WERI-Rb-1 (cell line): ENCODE data around the gene DPT.

Experiments
- DNase-seq: peaks from one replicate; pipeline ENCODE4 v3.0.0-alpha.2; 2020
- H3K27ac ChIP-seq: fragments of 250-450 bp; sonication (Bioruptor Pico); 2 replicates; pipeline ENCODE4 v1.5.1; 2020; ENCODE audit warnings: mild to moderate bottlenecking, moderate library complexity
- H3K27me3 ChIP-seq: fragments of 250-450 bp; sonication (Bioruptor Pico); 2 replicates; pipeline ENCODE4 v1.5.1; 2021; ENCODE audit warnings: mild to moderate bottlenecking, low read depth, moderate library complexity; ENCODE audit not compliant: insufficient read depth, severe bottlenecking
- H3K36me3 ChIP-seq: fragments of 250-450 bp; sonication (Bioruptor Pico); 2 replicates; pipeline ENCODE4 v1.5.1; 2020; ENCODE audit warnings: mild to moderate bottlenecking, moderate library complexity
- H3K4me3 ChIP-seq: 2 replicates; pipeline ENCODE4 v1.5.1; 2011; ENCODE audit warnings: low read depth, mild to moderate bottlenecking, control low read depth, low read length
- H3K9me3 ChIP-seq: fragments of 250-450 bp; sonication (Bioruptor Pico); 2 replicates; pipeline ENCODE4 v1.5.1; 2021; ENCODE audit warnings: mild to moderate bottlenecking, moderate library complexity; ENCODE audit not compliant: severe bottlenecking
- TF ChIP-seq, protein P1 (sequence below): IDR thresholded peaks from 2 replicates; pipeline ENCODE4 v1.5.1; 2011; ENCODE audit warnings: low read depth, mild to moderate bottlenecking, control low read depth, inconsistent platforms, low read length

The DPT gene

DNA sequence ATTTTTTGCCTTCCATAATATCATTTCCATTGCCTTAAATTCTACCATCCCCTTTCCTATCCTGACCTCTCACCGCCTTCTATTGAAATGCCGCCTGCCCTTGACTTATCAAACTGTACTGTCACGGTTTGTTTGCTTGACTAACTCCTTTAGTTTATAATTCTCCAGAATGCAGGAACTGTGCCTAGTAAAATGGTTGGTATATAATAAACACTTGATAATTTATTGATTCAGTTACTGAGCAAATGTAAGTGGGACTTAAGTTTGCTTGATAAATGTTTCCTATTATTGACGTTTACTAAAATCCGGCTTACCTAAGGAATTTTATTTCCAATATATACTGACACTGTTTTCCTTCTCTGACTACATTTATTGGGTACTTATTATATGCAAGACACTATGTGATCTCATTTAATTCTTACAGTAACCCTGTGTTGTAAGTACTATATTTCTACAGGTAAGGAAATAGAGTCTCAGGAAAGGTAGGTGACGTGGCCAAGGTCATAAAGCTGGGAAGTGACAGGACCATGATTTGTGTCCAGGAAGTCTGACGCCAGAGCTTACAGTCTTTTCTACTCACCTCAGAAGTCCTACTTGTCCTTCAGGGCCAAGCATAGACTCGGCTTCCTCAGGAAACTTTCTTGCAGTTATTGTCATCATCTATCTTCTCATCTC is 35.7 kb downstream of the DPT start:
- DNase-seq: no peak
- Histone ChIP-seq H3K36me3 (no peaks in the 10 kb centered on the region), H3K27me3 (no peaks in the 10 kb centered on the region), H3K27ac (no peak overlapping the region), H3K9me3 (no peaks in the 10 kb centered on the region), H3K4me3 (no peak overlapping the region)
- TF ChIP-seq, protein P1, sequence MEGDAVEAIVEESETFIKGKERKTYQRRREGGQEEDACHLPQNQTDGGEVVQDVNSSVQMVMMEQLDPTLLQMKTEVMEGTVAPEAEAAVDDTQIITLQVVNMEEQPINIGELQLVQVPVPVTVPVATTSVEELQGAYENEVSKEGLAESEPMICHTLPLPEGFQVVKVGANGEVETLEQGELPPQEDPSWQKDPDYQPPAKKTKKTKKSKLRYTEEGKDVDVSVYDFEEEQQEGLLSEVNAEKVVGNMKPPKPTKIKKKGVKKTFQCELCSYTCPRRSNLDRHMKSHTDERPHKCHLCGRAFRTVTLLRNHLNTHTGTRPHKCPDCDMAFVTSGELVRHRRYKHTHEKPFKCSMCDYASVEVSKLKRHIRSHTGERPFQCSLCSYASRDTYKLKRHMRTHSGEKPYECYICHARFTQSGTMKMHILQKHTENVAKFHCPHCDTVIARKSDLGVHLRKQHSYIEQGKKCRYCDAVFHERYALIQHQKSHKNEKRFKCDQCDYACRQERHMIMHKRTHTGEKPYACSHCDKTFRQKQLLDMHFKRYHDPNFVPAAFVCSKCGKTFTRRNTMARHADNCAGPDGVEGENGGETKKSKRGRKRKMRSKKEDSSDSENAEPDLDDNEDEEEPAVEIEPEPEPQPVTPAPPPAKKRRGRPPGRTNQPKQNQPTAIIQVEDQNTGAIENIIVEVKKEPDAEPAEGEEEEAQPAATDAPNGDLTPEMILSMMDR: no peak

DNA sequence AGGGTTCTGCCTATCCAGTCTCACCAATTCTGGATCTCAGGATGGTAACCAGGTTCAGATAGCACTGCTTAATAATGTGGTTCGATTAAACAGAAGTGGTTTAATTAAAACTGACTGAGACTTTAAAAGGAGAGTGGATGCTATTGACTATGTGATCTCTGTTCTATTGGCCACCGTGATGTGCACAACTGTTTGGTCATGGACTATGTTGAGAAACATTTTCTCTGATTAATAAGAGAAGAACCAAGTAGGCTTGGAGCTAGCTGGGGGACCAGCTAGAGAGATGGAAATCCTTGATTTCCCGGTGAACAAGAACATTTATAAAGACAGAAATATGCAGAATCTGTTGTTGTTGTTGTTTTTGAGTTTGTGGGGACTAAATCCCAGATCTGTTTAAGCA is 36.5 kb downstream of the DPT start:
- Histone ChIP-seq H3K27ac (no peak overlapping the region), H3K9me3 (no peaks in the 10 kb centered on the region), H3K4me3 (no peak overlapping the region), H3K27me3 (no peaks in the 10 kb centered on the region), H3K36me3 (no peaks in the 10 kb centered on the region)
- DNase-seq: no peak
- TF ChIP-seq, protein P1: no peak

DNA sequence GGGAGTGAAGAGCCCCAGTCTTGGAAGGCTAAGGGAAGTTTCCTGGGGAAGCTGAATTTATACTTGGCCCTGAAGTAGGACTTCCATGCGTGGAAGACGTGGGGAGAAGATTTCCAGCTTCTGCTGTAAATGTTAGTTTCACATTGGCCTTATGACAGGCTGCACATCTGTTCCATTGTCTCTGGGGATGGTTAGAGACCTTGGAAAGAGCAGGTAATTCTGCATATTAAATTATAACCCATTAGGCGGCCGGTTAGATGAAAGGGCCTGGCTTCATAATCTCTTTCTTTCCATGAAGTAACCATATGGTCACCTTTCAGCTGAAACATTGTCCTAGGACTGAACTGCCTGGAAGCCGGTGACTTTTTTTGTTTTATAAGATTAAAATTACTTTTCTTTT is 37.5 kb downstream of the DPT start:
- Histone ChIP-seq H3K27ac (peak overlapping the region; percentile 54), H3K27me3 (no peaks in the 10 kb centered on the region), H3K4me3 (no peak overlapping the region), H3K36me3 (no peaks in the 10 kb centered on the region), H3K9me3 (no peaks in the 10 kb centered on the region)
- DNase-seq: peak; percentile 15
- TF ChIP-seq, protein P1: no peak

DNA sequence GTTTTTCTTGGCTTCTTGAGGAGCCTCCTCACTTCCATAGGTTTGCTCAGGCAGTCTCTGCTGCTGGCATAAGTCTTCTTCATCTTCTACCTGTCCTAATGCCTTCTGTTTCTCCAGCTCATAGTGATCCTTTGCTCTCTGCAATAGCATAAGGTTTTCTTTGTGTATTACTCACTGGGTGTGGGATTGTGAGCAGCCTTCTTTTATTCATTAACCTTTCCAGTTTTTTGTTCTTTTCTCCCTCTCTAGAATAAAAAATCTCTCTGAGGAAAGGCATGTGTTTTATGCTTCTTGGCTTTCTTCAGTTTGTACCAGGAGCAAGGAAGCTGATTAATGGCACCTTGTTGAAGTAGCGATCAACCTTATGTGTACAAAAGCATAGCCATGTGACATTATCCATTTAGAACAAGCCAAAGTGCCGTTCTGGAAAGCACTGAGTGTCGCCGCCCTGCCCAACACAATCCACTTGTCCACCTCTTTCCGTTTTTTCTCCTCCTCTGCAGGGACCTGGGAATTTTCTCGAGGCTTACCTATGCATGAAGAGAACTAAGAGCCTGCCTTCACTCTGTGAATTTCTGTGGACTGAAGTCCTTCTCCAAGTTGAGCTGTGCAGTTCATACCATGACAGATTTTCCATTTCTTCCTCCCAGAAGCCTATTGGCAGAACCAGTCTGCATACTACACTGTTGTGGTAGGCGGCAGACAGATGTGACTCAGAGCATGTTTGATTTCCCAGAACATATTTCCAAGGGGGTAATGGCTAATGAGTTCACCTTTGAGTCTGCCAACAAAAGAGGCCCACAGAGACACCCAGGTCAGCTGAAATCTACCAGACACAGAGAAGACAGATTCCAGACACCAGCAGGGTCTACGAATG is 39.0 kb downstream of the DPT start:
- Histone ChIP-seq H3K36me3 (no peaks in the 10 kb centered on the region), H3K4me3 (no peak overlapping the region), H3K27ac (no peak overlapping the region), H3K27me3 (no peaks in the 10 kb centered on the region), H3K9me3 (no peaks in the 10 kb centered on the region)
- DNase-seq: no peak
- TF ChIP-seq, protein P1: no peak

DNA sequence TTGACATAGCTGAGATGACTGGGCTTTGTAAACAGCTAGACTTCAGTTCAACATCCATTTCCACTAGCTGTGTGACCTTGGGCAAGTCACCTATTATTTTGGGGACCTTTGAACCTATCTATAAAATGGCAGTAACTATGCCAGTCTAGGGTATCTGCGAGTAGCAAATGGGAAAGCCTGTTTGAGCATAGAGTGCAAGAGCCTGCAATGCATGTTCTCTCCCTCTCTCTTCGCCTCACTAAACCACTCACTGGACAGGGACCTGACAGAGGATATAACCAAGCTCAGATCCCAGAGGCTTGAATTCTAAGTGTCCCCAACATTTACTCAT is 39.7 kb downstream of the DPT start:
- TF ChIP-seq, protein P1: no peak
- H3K4me3 ChIP-seq: no peak overlapping the region
- no peaks in the 10 kb centered on the region for H3K36me3 ChIP-seq
- H3K9me3 ChIP-seq: no peaks in the 10 kb centered on the region
- no peak overlapping the region for H3K27ac ChIP-seq
- no peaks in the 10 kb centered on the region for H3K27me3 ChIP-seq
- no peak for DNase-seq
